ENCODE results near the gene PFDN1.
A peak's percentile ranks its signal among the peaks of the same experiment; 100 is the strongest.

DNA sequence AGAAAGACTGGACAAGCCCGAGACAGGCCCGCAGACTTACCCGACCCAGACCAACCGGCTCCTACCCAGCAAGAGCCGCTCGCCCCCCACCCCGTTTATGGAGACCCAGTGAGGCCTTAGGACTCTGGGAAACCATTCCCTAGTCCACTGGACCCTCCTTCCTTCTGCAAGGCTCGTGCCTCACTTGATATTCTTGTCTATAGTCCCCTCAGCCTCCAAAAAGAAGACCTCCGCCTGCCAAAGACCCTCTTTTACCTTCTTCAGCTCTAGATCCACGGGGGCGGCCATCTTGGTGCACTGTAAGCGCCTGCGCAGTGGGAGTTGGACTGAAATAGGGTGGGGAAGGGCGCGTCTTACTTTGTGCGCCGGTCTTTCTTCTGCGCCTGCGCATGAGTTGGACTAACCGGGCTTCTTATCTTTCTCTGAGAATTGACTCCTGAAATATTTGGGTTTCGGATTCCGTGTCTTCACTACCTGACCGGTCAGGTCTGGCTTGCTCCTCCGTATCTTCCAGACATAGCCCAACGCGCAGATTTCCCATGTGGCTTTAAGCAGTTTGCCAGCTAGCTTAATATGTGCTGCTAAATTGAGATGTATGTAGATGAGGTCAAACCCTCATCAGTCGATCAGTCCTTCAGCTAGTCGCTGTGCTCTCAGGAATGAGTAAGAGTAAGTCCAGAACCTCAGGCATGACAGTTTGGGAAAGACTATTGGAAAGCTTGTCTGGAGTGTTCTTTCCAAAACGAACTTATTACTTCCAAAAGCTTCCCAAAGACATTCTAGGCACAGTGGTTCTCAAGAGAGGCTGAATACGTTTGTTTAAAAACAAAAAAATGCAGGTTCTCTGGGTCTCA is at the start of gene PFDN1:
- TF ChIP-seq OSR1 (CRISPR knock-in tag; IDR thresholded peaks at IDR 0.05) (no peak), TOX (CRISPR knock-in tag; IDR thresholded peaks at IDR 0.05; ENCODE audit: borderline replicate concordance) (no peak), ZNF8 (CRISPR knock-in tag; IDR thresholded peaks at IDR 0.05) (no peak), RARB (CRISPR knock-in tag; IDR thresholded peaks at IDR 0.05) (no peak), GLIS3 (CRISPR knock-in tag; IDR thresholded peaks at IDR 0.05) (no peak), SNAI2 (CRISPR knock-in tag; IDR thresholded peaks at IDR 0.05) (no peak), ZFP3 (CRISPR knock-in tag; IDR thresholded peaks at IDR 0.05) (peak; percentile 91), ZFP30 (CRISPR knock-in tag; IDR thresholded peaks at IDR 0.05) (no peak)
- TF ChIP-seq, protein P1, sequence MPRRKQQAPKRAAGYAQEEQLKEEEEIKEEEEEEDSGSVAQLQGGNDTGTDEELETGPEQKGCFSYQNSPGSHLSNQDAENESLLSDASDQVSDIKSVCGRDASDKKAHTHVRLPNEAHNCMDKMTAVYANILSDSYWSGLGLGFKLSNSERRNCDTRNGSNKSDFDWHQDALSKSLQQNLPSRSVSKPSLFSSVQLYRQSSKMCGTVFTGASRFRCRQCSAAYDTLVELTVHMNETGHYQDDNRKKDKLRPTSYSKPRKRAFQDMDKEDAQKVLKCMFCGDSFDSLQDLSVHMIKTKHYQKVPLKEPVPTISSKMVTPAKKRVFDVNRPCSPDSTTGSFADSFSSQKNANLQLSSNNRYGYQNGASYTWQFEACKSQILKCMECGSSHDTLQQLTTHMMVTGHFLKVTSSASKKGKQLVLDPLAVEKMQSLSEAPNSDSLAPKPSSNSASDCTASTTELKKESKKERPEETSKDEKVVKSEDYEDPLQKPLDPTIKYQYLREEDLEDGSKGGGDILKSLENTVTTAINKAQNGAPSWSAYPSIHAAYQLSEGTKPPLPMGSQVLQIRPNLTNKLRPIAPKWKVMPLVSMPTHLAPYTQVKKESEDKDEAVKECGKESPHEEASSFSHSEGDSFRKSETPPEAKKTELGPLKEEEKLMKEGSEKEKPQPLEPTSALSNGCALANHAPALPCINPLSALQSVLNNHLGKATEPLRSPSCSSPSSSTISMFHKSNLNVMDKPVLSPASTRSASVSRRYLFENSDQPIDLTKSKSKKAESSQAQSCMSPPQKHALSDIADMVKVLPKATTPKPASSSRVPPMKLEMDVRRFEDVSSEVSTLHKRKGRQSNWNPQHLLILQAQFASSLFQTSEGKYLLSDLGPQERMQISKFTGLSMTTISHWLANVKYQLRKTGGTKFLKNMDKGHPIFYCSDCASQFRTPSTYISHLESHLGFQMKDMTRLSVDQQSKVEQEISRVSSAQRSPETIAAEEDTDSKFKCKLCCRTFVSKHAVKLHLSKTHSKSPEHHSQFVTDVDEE (CRISPR knock-in tag; IDR thresholded peaks at IDR 0.05), result no peak
- TF ChIP-seq, protein P2, sequence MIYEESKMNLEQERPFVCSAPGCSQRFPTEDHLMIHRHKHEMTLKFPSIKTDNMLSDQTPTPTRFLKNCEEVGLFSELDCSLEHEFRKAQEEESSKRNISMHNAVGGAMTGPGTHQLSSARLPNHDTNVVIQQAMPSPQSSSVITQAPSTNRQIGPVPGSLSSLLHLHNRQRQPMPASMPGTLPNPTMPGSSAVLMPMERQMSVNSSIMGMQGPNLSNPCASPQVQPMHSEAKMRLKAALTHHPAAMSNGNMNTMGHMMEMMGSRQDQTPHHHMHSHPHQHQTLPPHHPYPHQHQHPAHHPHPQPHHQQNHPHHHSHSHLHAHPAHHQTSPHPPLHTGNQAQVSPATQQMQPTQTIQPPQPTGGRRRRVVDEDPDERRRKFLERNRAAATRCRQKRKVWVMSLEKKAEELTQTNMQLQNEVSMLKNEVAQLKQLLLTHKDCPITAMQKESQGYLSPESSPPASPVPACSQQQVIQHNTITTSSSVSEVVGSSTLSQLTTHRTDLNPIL (CRISPR knock-in tag; IDR thresholded peaks at IDR 0.05; ENCODE audit: low read depth), result no peak
- TF ChIP-seq, protein P3, sequence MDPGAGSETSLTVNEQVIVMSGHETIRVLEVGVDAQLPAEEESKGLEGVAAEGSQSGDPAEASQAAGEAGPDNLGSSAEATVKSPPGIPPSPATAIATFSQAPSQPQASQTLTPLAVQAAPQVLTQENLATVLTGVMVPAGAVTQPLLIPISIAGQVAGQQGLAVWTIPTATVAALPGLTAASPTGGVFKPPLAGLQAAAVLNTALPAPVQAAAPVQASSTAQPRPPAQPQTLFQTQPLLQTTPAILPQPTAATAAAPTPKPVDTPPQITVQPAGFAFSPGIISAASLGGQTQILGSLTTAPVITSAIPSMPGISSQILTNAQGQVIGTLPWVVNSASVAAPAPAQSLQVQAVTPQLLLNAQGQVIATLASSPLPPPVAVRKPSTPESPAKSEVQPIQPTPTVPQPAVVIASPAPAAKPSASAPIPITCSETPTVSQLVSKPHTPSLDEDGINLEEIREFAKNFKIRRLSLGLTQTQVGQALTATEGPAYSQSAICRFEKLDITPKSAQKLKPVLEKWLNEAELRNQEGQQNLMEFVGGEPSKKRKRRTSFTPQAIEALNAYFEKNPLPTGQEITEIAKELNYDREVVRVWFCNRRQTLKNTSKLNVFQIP (CRISPR knock-in tag; IDR thresholded peaks at IDR 0.05; ENCODE audit: borderline replicate concordance, low read depth), result no peak

All from SK-N-SH treated with all-trans-retinoic acid at 6 μM for 48 hours (cell line).